Thoracic aorta (tissue), 2 donors: ENCODE results near the gene STH. TPM values are rescaled to one million over a fixed set of nuclear protein-coding genes. Genes with fewer than 3 reads are reported as not detected.

Experiments used
- ATAC-seq: fragments of 150-250 bp; one replicate; pipeline ENCODE4 v1.8.0; 2017; ENCODE audit warnings: low read depth; ENCODE audit not compliant: insufficient number of reproducible peaks, low FRiP score
- DNase-seq: peaks from one replicate; pipeline ENCODE4 v3.0.0-alpha.2; 2020; ENCODE audit warnings: low spot score
- H3K27ac ChIP-seq, 2 donors: fragments of 200-600 bp; sonication (generic); 1 replicate in 1 of 2; 2 replicates in 1 of 2; pipeline ENCODE4 v1.5.1; 2016; ENCODE audit warnings: mild to moderate bottlenecking in 2 of 2, moderate library complexity in 2 of 2
- H3K27me3 ChIP-seq: fragments of 200-600 bp; sonication (generic); replicated peaks from 2 replicates; pipeline ENCODE4 v1.6.0; 2016; ENCODE audit warnings: mild to moderate bottlenecking; ENCODE audit not compliant: insufficient read depth
- H3K36me3 ChIP-seq: fragments of 200-600 bp; sonication (generic); one replicate; pipeline ENCODE4 v1.5.1; 2016
- H3K4me1 ChIP-seq, 2 donors: fragments of 200-600 bp; sonication (generic); 1 replicate in 1 of 2; 2 replicates in 1 of 2; pipeline versions ENCODE4 v1.5.1 to v1.6.0; 2016; ENCODE audit warnings: low read depth in 2 of 2, mild to moderate bottlenecking in 1 of 2; ENCODE audit not compliant: control insufficient read depth in 1 of 2
- H3K4me3 ChIP-seq: fragments of 200-600 bp; sonication (generic); 2 replicates; pipeline ENCODE4 v1.5.1; 2016; ENCODE audit warnings: mild to moderate bottlenecking
- H3K9me3 ChIP-seq: fragments of 200-600 bp; sonication (generic); 2 replicates; pipeline ENCODE4 v1.5.1; 2016
- total RNA-seq, 2 donors: library from RNA; depleted of rRNA; stranded (reverse); fragments of >200 nt; gene quantifications; one replicate each; pipeline versions ENCODE4 v1.1.0 to v1.2.3, GENCODE V29; 2016
- TF ChIP-seq, protein P1 (sequence below): fragments of 200-600 bp; sonication (generic); IDR thresholded peaks from one replicate; pipeline ENCODE4 v1.5.1; 2019; ENCODE audit warnings: antibody characterized with exemption

The STH gene
- total RNA-seq, 2 donors from 2014 or later: not detected

DNA sequence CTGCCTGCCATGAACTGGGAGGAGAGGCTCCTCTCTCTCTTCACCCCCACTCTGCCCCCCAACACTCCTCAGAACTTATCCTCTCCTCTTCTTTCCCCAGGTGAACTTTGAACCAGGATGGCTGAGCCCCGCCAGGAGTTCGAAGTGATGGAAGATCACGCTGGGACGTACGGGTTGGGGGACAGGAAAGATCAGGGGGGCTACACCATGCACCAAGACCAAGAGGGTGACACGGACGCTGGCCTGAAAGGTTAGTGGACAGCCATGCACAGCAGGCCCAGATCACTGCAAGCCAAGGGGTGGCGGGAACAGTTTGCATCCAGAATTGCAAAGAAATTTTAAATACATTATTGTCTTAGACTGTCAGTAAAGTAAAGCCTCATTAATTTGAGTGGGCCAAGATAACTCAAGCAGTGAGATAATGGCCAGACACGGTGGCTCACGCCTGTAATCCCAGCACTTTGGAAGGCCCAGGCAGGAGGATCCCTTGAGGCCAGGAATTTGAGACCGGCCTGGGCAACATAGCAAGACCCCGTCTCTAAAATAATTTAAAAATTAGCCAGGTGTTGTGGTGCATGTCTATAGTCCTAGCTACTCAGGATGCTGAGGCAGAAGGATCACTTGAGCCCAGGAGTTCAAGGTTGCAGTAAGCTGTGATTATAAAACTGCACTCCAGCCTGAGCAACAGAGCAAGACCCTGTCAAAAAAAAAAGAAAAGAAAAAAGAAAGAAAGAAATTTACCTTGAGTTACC is 36.7 kb upstream of the STH start:
- no peaks in the 10 kb centered on the region for H3K4me1 ChIP-seq
- ATAC-seq (no peak), DNase-seq (no peak)

GRCh38 chr17:45963283-45963682 is 35.8 kb upstream of the STH start:
- no peak overlapping the region for H3K27ac ChIP-seq
- no peaks in the 10 kb centered on the region for H3K36me3 ChIP-seq
- no peaks in the 10 kb centered on the region for H3K9me3 ChIP-seq
- TF ChIP-seq, protein P1, sequence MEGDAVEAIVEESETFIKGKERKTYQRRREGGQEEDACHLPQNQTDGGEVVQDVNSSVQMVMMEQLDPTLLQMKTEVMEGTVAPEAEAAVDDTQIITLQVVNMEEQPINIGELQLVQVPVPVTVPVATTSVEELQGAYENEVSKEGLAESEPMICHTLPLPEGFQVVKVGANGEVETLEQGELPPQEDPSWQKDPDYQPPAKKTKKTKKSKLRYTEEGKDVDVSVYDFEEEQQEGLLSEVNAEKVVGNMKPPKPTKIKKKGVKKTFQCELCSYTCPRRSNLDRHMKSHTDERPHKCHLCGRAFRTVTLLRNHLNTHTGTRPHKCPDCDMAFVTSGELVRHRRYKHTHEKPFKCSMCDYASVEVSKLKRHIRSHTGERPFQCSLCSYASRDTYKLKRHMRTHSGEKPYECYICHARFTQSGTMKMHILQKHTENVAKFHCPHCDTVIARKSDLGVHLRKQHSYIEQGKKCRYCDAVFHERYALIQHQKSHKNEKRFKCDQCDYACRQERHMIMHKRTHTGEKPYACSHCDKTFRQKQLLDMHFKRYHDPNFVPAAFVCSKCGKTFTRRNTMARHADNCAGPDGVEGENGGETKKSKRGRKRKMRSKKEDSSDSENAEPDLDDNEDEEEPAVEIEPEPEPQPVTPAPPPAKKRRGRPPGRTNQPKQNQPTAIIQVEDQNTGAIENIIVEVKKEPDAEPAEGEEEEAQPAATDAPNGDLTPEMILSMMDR: no peak
- H3K4me1 ChIP-seq: no peaks in the 10 kb centered on the region
- no peak for DNase-seq
- no peak overlapping the region for H3K4me3 ChIP-seq
- H3K27me3 ChIP-seq: no peaks in the 10 kb centered on the region
- ATAC-seq: no peak

More for the DNA sequence above, 36.7 kb upstream of the STH start:
- no peaks in the 10 kb centered on the region for H3K27me3 ChIP-seq
- H3K36me3 ChIP-seq: no peaks in the 10 kb centered on the region
- no peak overlapping the region for H3K4me3 ChIP-seq
- TF ChIP-seq, protein P1: no peak
- H3K27ac ChIP-seq: no peak overlapping the region
- H3K9me3 ChIP-seq: no peaks in the 10 kb centered on the region

DNA sequence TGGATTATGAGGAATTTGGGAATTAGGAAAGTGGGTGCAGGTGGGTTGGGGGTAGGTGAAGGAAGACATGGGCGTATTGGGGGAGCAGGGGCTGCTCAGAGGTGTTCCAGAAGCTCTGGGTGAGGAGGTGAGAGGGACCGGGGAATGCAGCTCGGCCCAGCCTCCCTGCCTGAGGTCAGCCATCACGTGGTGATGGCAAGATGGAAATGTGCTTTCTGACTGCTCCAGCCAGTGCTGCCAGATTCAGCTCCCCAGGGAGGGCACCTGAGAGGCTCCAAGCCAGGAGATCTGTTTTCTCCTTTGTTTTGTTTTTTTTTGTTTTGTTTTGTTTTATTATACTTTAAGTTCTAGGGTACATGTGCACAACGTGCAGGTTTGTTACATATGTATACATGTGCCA is 35.2 kb upstream of the STH start:
- DNase-seq (no peak), ATAC-seq (no peak)
- H3K27ac ChIP-seq: no peak overlapping the region
- no peaks in the 10 kb centered on the region for H3K4me1 ChIP-seq
- no peaks in the 10 kb centered on the region for H3K36me3 ChIP-seq
- TF ChIP-seq, protein P1: no peak
- H3K9me3 ChIP-seq: no peaks in the 10 kb centered on the region
- H3K27me3 ChIP-seq: no peaks in the 10 kb centered on the region
- no peak overlapping the region for H3K4me3 ChIP-seq

DNA sequence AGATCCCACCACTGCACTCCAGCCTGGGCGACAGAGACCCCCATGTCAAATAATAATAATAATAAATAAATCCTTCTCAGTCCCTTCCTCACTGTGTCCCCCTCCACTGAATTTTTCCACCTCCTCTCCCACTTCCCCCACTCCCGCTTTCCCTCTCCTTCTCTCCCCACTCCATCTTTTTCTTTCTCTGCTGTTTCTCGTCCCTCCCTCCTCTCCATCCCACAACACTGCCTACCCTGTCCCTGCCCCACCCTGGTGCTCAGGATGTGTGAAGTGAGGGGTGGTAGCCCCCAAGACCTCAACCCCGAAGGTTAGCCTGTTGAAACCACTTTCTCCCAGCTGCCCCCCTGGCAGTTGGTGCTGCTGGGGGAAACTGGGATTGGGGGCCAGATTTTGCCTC is 34.4 kb upstream of the STH start:
- no peak overlapping the region for H3K27ac ChIP-seq
- no peaks in the 10 kb centered on the region for H3K36me3 ChIP-seq
- no peak overlapping the region for H3K4me3 ChIP-seq
- TF ChIP-seq, protein P1: no peak
- ATAC-seq (no peak), DNase-seq (no peak)
- H3K27me3 ChIP-seq: no peaks in the 10 kb centered on the region
- H3K4me1 ChIP-seq: no peaks in the 10 kb centered on the region
- H3K9me3 ChIP-seq: no peaks in the 10 kb centered on the region

GRCh38 chr17:45965812-45966211 is 33.2 kb upstream of the STH start:
- H3K36me3 ChIP-seq: no peaks in the 10 kb centered on the region
- H3K9me3 ChIP-seq: no peaks in the 10 kb centered on the region
- TF ChIP-seq, protein P1: no peak
- H3K4me3 ChIP-seq: no peak overlapping the region
- H3K27me3 ChIP-seq: no peaks in the 10 kb centered on the region
- no peak for DNase-seq
- H3K4me1 ChIP-seq: no peaks in the 10 kb centered on the region
- ATAC-seq: no peak
- H3K27ac ChIP-seq: no peak overlapping the region
